NCI-H82 treated with DMSO at 0.1 percent for 48 hours (cell line): ENCODE results near the gene MAGOH.

Experiments
- DNase-seq: peaks from one replicate; lab custom pipeline; 2025; ENCODE audit not compliant: unreplicated experiment; lab: John Stamatoyannopoulos, UW

Gene MAGOH

DNA sequence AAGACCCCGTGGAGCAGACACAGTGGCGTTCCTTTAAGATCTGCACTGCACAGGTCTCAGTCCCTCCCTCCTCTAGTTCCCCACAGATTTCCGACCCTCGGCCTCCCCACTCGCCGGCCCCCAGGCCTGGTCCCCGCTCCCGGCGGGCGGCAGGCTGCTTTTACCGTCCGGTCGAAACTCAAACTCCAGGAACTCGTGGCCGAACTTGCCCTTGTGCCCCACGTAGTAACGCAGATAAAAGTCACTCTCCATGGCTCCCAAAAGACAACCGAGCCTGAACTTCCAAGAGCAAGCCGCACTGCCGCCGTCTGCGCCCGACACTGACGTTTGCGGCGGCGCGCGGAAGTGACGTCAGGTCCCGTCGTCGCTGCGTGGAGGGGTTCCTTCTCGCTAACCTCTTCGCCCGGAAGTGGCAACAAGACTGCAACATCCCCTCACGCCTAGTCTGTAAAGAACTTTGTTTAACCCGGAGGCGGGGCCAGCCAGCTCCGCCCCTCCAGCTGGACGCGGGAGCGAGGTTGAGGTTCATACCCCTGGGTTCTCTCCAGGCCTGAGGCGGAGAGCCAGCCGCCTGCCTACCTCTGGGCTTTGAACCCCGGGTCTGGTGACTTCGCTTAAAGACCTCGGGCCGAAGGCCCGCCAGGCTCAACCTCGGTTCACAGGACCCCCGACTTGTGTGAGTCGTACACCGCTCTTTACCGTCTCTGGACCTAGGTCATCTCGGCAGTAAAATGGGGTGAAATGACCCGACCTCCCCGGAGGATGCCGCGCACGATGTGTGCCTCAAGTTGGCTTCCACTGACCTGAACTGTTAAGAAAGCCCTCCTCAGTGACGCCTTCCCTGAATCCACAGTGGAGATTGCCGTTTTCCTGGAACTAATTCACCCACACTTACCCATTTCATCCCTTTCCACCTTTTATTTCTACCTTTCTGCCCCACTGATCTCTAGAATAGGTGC, at the start of gene MAGOH:
Gene MAGOH, minus strand, starts transcription at position 322 of the 959 bp plus-strand sequence. Its CDS starts 70 bp downstream, at position 252.
- DNase-seq, result peak; percentile 85

DNA sequence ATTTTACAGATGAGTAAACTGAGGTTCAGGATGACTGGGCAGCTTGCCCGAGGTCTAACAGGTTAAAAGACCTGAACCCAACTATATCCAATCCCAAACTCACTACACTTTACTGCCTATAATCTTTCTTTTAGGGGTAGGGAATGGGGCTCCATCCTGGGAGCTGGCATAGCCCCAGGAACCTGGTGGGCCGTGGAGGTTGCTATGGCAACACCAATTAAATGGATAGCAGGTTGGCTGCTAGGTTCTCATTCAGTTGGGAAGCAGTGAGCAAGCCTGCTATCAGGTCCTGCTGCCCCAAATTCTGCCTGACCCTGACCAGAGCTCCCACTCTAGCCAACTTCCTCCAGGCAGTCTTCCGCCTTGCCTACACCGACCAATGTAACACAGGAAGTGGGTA, 48.6 kb upstream of the MAGOH start:
- DNase-seq, result no peak

DNA sequence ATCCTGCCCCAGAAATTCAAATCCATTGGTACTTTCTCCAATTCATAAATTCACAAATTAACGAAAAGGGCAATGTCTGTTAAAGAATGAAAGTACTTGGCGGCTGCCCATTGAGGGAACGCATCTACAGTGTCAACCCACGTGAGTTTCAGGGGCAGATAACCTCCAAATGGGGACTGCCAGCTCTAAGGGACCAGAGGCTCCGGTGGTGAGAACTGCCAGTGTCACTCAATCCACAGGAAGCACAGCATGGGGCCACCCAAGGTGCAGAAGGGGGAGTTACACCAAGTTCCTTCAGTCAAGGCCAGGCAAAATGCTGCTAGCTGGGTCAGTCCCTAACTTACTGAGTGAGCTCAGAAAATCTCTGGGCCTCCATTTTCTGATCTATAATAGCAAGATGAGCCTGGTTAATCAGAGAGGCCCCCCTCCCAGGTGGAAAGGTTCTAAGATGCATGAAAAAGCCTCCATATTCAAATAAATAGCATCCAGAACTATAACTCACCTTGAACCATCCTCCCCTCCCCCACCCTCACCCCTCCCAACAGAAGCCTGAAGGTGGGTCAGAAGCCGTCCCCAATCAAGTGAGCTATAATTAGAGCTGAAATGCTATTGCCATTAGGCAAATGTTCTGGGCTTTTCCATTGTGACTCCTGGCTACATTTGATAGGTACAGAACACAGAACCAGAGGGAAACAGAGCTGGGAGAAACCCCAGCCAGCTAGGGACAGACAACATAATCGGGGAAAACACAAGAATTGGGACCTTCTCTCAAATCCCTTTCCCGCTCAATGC, 47.8 kb upstream of the MAGOH start:
- DNase-seq, result no peak

DNA sequence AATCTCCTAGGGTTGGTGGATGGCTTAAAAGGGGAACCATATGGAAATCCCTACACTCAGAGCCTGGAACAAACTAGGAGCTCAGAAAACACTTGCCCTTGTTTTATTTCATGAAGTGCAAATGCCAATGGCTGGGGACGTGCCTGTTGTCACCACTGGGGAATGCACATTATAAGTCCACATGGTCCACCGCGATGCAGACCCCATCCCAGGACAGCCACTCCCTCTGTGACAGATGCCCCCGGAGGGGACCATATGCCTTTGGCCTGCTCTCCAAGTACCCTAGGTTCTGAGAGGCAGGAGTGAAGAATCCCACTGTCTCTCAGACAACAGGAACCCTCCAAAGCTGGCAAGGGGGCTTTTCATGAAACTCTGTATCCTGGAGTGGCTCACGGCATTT, 47.2 kb upstream of the MAGOH start:
- DNase-seq, result no peak

DNA sequence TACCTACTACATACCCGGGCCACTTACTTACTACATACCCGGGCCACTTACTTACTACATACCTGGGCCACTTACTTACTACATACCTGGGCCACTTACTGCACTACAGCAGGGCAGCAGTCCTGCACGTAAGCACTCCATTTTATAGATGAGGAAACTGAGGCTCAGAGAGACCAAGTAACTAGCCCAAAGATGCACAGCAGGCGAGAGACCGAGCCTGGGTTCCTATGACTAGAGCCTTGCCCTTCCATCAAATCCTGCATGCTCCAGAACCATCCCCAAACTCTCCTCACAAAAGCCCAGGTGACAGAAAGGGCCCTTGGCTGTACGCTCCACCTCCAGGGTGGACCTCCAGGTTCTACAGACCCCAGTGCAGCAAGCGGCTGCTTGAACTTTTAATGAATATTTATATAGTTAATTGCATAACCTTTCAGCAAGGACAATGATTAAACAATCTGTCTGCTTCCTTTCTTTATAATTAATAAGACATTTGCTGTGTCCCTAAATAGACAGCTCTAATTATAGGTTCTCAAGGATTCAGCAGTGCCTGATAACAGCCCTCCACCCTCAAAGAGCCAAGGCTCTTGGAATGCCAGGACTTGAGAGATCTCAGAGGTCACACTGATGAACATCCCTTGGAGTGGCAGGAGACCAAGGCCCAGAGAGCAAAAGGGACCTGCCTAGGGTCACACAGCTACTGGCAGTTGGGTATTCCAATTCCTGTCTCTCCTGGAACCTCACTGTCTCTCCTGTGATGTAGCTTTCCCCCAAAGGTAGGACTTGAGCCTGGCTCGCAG, 46.1 kb upstream of the MAGOH start:
- DNase-seq, result no peak

DNA sequence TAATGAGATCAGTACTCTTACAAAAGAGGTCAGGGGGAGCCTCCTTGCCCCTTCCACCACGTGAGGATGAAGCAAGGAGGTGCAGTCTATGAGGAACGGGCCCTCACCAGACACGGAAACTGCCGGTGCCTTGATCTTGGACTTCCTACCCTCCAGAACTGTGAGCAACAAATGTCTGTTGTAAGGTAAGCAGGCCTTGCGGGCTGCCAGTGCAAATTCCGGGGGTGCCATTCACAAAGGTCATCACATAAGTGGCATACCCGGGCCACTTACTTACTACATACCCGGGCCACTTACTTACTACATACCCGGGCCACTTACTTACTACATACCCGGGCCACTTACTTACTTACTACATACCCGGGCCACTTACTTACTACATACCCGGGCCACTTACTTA, 44.8 kb upstream of the MAGOH start:
- peak; percentile 78 for DNase-seq

DNA sequence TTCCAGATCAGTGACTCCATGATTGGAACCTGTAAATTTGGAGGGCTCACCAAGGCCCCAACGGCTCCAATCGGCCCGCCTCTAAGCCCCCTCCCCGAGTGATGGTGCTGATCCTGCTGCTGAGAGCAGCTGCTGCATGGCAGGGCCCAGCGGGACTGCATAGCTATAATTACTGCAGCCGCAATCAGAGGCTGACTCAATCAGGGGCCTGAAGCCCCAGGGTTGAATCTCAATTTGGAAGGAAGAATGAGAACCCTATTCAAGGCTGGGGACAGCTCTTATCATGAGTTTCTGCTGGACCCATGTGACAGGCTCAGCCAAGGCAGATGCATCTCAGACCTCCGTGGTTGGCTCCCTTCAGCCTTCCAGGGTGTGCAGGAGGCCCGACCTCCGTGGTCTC, 42.8 kb upstream of the MAGOH start:
- no peak for DNase-seq

DNA sequence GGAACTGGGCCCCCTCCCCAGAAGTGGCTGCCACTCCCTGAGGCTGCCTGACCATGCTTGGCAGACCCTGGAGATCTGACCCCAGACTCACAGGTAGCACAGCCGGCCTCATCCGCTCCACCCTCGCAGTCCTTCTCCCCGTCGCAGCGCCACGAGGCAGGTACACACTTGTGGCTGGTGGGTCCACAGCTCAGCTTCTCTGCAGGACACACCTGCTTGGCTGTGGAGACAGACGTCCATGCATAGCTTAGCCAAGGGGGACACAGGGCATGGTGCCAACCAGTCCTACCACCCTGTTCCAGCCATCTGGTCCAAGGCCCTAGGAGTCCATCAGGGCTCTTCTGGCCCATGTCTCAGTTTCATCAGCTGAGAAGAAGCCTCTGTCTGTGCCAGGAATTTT, 42.2 kb upstream of the MAGOH start:
- no peak for DNase-seq

DNA sequence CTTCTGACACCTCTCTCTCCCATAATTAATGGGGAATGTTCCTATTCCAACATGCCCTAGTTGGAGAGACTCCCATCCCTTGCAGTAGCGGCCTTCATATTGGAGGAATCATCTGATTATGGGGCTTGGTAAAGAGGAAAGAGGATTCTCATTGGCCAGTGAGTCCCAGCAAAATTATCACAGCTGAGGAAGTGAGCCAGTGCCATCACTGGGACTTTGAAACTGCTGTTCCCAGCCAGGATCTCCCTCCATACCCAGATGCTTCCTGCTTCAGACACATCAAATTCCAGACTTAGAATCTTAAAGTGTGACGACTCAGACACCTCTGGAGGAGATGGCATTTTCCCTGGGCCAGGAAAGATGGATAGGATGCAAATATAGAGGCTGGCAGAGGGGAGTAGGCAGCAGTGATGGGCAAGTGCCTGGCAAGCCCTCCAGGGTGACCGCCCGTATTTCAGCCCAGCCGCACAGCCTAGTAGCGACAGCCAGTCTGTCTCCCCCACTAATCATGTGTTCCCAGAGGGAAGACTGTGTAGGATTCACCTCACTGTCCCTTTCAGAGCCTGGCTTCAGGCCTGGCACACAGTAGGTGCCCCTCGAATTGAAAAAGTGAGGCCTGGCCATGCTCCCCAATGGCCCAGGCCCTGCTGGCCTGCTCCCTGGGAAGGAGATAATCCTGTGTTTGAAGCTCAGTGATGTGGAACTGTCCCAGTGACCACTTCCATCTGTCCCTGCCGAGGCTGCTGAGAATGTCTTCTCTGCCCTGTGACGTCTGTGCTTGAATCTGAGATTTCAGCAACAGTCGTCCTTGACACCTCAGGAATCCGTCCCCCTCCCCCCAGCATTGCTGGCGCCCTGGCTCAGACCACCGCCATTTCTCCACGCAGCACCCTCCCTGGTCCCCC, 41.2 kb upstream of the MAGOH start:
- peak; percentile 40 for DNase-seq

DNA sequence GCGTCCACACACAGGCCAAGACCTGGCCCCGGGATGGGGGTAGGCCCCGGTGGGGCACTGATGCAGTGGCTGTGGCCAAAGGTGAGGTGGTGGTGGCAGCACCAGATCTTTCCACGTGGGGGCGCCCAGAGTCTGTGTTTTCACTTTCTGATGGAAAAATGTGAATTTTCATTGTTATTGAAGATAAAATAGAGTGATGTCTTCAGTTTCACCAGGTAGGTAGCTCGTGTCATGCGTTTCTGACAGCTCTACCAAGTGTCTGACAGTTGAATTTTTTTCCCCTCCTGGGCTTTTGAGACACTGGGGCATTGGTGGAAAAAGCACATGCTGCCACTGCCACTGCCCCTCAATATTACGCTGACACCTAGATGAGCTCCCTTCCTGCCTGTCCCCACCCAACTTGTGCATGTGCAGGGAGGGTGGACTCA, 40.0 kb upstream of the MAGOH start:
- DNase-seq, result peak; percentile 22

DNA sequence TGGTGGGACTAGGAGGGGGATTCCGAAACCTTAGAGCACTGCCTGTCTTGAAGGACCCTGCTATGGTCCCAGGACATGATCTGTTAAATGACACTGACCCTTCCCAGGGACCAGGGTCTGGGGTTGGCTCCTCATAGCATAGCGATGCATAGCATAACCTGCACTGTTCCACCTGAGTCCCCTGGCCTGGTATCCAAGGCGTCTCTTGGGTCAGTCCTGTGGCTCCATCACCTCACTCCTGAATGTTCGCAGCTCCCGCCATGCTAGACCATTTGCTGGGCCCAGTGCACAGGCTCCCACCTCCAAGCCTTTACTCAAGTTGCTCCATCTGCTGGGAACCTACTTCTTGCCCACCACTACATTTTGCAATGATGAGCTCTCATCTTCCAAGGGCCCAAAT, 39.0 kb upstream of the MAGOH start:
- no peak for DNase-seq

DNA sequence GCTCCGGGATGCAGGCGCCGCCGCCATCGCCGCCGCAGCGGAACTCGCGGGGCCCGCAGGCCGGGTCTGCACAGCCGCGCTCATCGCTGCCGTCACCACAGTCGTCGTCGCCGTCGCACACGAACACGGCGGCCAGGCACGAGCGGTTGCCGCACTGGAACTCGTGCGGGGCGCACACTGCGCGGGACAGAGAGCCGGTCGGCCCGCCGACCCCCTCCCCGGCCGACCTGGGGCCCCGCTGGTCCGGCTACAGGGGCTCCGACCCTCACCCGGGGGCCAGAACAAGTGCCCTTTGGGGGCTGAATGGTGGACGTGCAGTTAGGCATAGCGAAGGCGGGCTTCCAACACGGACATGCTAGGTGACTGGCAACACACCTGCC, 38.6 kb upstream of the MAGOH start:
- DNase-seq, result no peak

DNA sequence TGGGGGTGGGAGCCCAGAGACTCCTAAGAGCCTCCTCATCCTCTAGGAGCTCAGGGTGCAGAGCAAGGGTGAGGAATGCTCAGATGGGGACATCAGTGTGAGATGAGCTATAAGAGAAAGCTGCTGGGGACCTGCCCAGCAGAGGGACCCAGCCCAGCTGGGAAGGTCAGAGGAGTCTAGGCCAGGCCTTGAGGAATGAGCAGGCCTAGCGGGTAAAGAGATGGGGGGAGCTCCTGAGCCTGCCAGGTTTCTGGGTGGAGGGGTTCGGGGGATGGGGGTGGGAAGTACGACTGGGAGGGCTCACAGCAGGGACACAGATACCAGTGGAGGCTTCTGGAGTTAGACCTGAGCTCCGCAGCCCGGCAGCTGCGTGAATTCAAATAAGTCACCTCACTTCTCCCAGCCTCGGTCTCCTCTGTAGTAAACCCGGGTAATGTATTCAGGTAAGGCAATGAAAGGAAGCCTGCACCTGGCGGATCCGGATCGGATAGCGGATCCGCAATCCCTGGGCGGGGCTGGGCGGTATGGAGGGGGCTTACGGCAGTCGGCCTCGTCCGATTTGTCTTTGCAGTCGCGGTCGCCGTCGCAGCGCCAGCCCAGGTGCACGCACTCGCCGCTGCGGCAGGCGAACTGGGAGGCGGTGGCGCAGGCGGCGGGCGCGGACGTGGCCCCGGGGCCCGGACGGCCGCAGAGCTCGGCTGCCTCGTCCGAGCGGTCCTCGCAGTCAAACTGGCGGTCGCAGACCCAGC, 38.0 kb upstream of the MAGOH start:
- DNase-seq, result no peak

DNA sequence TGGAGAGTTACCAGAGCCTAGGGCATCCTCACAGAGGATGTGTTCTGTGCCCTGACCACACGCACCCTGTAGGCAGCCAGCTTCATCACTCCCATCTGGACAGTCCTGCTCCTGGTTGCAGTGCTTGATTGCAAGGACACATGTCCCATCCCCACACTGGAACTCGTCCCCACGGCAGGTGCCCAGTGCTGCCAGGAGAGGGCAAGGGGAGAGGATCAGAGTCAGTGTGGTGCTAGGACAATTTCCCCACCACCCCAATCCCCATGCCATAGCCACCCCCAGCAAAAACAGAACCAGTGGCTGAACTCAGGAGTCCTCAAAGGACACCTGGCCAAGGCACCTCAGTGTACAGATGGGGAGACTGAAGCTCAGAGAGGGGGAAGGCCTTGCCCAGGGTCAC, 37.2 kb upstream of the MAGOH start:
- DNase-seq, result no peak

DNA sequence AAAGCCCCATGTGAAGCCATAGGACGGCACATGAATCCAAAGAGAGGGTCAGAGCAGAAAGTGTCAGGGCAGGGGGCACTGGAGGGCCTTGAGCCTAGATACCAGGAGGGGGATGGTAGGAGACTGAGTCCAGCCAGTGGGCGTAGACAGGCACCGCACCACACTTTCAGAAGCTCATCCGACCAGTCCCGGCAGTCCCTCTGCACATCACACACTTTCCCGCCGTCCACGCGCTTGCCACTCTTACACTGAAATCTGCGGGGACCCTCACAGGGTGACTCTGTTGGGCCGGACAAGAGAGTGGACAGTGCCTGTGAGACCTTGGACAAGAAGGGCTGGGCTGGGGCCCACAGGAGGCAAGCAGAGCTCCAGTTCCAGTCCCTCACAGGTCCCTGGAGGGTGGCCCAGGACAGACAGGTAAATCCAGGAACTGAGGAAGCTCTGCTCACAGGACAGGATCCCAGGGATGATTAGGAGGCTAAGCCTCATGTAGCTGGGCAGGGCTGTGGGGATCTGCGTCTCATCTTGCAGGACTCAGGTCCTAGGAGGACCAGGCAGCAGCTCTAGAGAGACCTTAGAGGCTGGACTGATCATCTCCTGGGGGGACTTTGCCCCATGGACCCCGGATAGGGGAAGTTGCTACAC, 36.3 kb upstream of the MAGOH start:
- no peak for DNase-seq

DNA sequence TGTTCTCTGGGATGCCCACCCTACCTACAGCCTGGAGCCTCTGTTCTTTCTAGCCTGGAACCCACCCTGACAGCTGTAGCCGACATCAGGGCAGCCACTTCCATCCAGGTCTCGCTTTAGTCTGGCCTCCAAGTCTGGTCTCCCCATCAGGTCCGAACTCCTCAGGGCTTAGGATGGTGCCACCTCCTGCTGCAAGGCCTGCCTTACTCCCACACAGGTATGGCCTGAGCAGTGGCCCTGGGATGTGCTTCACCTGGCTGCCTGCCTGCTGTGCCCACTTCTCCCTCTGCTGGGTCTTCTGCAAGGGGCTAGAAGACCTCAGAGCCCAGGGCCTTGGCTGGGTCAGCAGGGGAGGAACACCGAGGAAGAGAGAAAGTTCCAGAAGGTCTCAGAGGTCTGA, 35.7 kb upstream of the MAGOH start:
- DNase-seq, result no peak

DNA sequence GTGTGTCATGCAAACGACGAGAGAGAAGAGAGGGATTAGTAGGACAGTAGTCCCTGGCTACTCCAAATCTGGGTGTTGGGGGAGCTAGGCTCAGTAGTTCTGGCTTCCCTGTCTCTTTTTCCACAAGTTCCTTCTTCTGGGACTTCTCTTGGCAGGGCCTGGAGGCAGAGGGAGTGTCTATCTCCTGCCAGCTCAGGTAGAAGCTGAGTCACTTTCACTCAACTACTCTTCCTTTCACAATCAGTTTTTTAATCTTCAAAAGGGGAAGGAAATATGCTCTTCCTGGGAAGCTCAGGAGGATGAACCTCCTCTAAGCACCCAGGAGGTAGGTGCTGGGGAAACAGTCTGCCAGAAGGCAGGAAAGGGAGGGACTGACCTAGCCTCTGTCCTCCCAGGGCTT, 35.2 kb upstream of the MAGOH start:
- DNase-seq, result no peak

DNA sequence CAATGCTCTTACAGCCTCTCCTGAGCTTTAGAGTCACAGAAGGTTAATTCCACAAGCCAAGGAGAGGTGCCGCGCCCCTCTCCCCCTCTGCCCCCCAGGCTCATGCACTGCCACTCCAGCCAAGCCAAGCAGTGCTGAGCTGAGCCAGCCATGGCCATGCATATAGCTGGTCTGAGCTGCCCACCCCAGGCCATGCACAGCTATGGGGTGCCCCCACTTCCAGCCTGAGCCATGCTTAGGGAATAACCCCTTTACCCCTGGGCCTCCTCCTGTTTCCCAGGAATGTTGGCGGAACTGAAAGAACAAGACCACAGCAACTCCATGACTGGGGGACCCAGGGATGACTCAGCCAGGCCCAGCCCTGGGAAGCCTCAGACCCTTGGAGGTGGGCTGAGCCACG, 34.0 kb upstream of the MAGOH start:
- DNase-seq, result no peak

DNA sequence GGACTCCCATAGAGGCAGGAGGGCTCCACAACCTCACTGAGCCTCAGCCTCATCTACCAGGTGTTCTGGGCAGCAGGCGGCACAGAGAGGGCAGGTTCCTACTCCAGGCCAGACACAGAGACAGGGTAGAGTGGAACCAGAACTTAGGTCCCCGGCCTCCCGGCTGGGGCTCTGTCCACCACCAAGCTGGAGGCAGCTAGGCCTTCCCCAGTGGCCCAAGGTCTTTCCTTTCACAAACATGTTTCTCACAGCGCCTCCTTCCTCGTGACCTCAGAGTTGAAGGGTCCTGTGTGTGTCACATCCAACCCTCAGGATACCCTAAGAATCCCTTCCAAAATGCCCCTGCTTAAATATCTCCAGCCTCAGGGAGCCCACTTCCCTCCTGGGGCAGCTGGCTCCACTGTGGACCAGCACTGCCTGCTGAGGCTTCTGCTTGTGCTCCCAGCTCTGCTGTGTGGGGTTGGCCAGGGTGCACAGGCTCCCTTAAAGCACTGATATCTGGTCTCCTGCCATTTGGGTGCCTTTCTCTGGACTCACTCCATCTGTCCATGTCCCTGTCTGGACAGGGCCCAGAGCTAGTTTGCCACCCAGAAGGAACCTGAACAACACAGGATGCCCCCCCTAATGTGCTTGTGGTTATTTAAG, 33.2 kb upstream of the MAGOH start:
- DNase-seq, result no peak
